GM12801 (cell line): Measurements from ENCODE around the gene EZH1.

Experiments used
- CTCF ChIP-seq: IDR thresholded peaks from one replicate; pipeline ENCODE4 v1.5.1; 2011; ENCODE audit warnings: control low read depth; ENCODE audit not compliant: insufficient read length; ENCODE audit errors: extremely low read depth

The EZH1 gene

GRCh38 chr17:42748202-42748907 is 3.5 kb upstream of the EZH1 start:
- no peak for TF ChIP-seq CTCF

- TF ChIP-seq CTCF = no peak
Observed at GRCh38 chr17:42744283-42744805, 496 bp downstream of the EZH1 start.

GRCh38 chr17:42743595-42744282 is 1.1 kb downstream of the EZH1 start:
- TF ChIP-seq CTCF = no peak

GRCh38 chr17:42740699-42741098 is 4.1 kb downstream of the EZH1 start:
- TF ChIP-seq CTCF = no peak

- no peak for TF ChIP-seq CTCF
Observed at GRCh38 chr17:42725143-42725542, 19.7 kb downstream of the EZH1 start.

- no peak for TF ChIP-seq CTCF
Observed at GRCh38 chr17:42723636-42724035, 21.2 kb downstream of the EZH1 start.

- TF ChIP-seq CTCF = no peak
Observed at GRCh38 chr17:42720996-42721583, 23.8 kb downstream of the EZH1 start.
